Small intestine (tissue), 16 donors: ENCODE results near the gene BMF. TPM values are rescaled to one million over a fixed set of nuclear protein-coding genes. Genes with fewer than 3 reads are reported as not detected.
"Not testable (repeated sequence)": the region's sequence is repeated elsewhere in the genome, so short reads cannot be mapped to it uniquely, and the experiment has no call there.

Experiments
- DNase-seq, 2 donors: peaks; one replicate each; pipeline versions ENCODE4 v3.0.0 to v3.0.0-alpha.2; 2013
- FAIRE-seq: peaks from 2 replicates; lab custom pipeline; 2012; peaks lifted over from hg19 to GRCh38; lab: Jason Lieb, UNC
- H3K27ac ChIP-seq, 3 donors: one replicate each; pipeline ENCODE4 v1.5.1; 2013; ENCODE audit warnings: low read length in 2 of 3, mild to moderate bottlenecking in 2 of 3, control low read depth in 1 of 3, inconsistent platforms in 1 of 3, low read depth in 1 of 3, moderate library complexity in 1 of 3
- H3K27me3 ChIP-seq, 3 donors: one replicate each; pipeline ENCODE4 v1.6.1; 2013; ENCODE audit warnings: low read length in 3 of 3, inconsistent platforms in 1 of 3; ENCODE audit not compliant: control insufficient read depth in 3 of 3, insufficient read depth in 3 of 3
- H3K36me3 ChIP-seq, 3 donors: one replicate each; pipeline ENCODE4 v1.6.1; 2013; ENCODE audit warnings: low read length in 3 of 3, inconsistent platforms in 1 of 3, low read depth in 1 of 3, mild to moderate bottlenecking in 1 of 3, moderate library complexity in 1 of 3; ENCODE audit not compliant: control insufficient read depth in 3 of 3, insufficient read depth in 2 of 3
- H3K4me1 ChIP-seq, 3 donors: one replicate each; pipeline ENCODE4 v1.6.1; 2013; ENCODE audit warnings: low read length in 2 of 3, inconsistent platforms in 1 of 3, low read depth in 1 of 3, mild to moderate bottlenecking in 1 of 3, moderate library complexity in 1 of 3; ENCODE audit not compliant: control insufficient read depth in 3 of 3, insufficient read depth in 2 of 3
- H3K4me3 ChIP-seq, 3 donors: one replicate each; pipeline ENCODE4 v1.5.1; 2013; ENCODE audit warnings: low read length in 3 of 3, control low read depth in 1 of 3, inconsistent platforms in 1 of 3, low read depth in 1 of 3, mild to moderate bottlenecking in 1 of 3, moderate library complexity in 1 of 3
- H3K9me3 ChIP-seq, 2 donors: one replicate each; pipeline ENCODE4 v1.6.1; 2013; ENCODE audit warnings: low read depth in 1 of 2, low read length in 1 of 2; ENCODE audit not compliant: control insufficient read depth in 2 of 2, insufficient read depth in 1 of 2
- WGBS, 3 donors: extraction: QIAGEN DNeasy Blood & Tissue Kit; methylation state at CpG; one replicate each; pipeline ENCODE4 v1.1.7; 2013; 5-methylcytosine and 5-hydroxymethylcytosine counted together
- long read RNA-seq, 10 donors: transcript quantifications; one replicate each; lab custom pipeline, GENCODE V29; 2026
- polyA plus RNA-seq, 4 donors: library from polyadenylated mRNA; stranded (reverse) in 3 of 4; unstranded in 1 of 4; fragments of 200-250 nt in 3 of 4; fragments of 120-200 nt in 1 of 4; gene quantifications; one replicate each; pipeline versions ENCODE4 v1.2.1 to v1.2.3, GENCODE V29; 2013
- donor health status: healthy with polysubstance abuse.
- donor health status: control.
- donor health status: control.
- donor health status: Bipolar disorder and iron deficiency.
- donor health status: healthy.

Gene BMF, protein sequence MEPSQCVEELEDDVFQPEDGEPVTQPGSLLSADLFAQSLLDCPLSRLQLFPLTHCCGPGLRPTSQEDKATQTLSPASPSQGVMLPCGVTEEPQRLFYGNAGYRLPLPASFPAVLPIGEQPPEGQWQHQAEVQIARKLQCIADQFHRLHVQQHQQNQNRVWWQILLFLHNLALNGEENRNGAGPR
- polyA plus RNA-seq, result 10 to 100 TPM in 3 of 4 donors, 1 to 10 TPM in 1; 4.4 to 19.2 (median 14.0) TPM
- long read RNA-seq, donor 1, result 0 reads
- long read RNA-seq, donor 2, result 0 reads
- long read RNA-seq, donor 3, full-length matches to known transcripts, result 2 of 2 reads
- long read RNA-seq, donor 3, partial matches to known transcripts, result 0 of 2 reads
- long read RNA-seq, donor 3, other reads (novel, unspliced or antisense), result 0 of 2 reads
- long read RNA-seq, donor 4, partial matches to known transcripts, result 0 of 1 reads
- long read RNA-seq, donor 4, other reads (novel, unspliced or antisense), result 0 of 1 reads
- long read RNA-seq, donor 5, partial matches to known transcripts, result 0 of 1 reads
- long read RNA-seq, donor 5, other reads (novel, unspliced or antisense), result 0 of 1 reads
- long read RNA-seq, donor 6, full-length matches to known transcripts, result 1 of 1 reads
- long read RNA-seq, donor 6, partial matches to known transcripts, result 0 of 1 reads
- long read RNA-seq, donor 6, other reads (novel, unspliced or antisense), result 0 of 1 reads
- long read RNA-seq, donor 7, full-length matches to known transcripts, result 4 of 4 reads
- long read RNA-seq, donor 7, partial matches to known transcripts, result 0 of 4 reads
- long read RNA-seq, donor 7, other reads (novel, unspliced or antisense), result 0 of 4 reads
- long read RNA-seq, donor 8, result 0 reads
- long read RNA-seq, donor 9, result 0 reads
- long read RNA-seq, donor 10, full-length matches to known transcripts, result 4 of 4 reads
- long read RNA-seq, donor 10, partial matches to known transcripts, result 0 of 4 reads
- long read RNA-seq, donor 10, other reads (novel, unspliced or antisense), result 0 of 4 reads

DNA sequence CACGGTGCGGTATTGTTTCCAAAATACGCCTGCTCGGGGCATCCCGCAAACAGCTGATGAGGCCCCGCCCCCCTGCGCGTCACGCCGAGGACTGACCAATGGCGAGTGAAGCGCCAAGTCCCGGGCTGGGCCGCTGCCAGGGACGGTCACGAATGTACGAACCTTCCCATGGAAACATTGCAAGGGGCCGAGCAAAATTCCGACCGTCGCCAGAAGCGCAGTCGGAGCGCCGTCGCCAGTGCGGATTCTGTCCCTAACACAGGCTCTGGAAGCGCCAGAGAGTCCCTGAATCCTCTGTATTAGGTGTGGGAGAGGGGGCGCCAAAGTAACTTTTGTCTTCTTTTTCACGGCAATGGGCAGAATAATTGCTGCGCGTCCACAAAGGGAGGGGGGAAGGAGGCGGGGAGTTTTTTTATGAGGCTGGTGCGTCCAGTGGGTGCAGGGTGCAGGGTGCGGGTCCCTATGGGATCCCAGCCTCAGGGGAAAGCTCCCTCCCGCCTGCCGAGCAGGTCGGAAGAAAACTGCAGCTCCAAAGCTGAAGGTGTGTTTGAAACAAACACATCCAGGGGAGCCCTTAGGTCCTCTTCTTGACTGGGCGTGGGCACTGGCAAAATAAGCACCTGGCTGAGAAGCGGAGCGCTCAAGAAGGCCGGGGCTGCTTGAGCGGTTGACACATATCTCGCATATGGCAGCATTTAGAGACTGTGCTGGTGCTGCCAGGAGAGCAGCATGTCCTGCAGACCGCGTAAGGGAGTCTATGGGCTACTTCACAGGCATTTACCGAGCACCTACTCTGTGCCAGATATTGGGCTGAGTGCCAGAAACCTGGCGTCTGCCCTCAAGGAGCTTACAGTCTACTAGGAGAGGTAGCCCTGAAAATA is at the start of gene BMF:
TSS of gene BMF (minus strand) at position 25 of the 881 bp plus-strand sequence. CDS start 2,793 bp downstream, outside the sequence.
- Histone ChIP-seq H3K27me3 (no peaks in the 10 kb centered on the region), H3K9me3 (no peaks in the 10 kb centered on the region), H3K4me3 (peak within 1 kb of the TSS; percentile 70 to 77 (median 76)), H3K36me3 (peaks cover 0 to 15% (median 0%) of the 10 kb centered on the region in 3 donors), H3K4me1 (peaks cover 8 to 46% (median 19%) of the 10 kb centered on the region in 3 donors), H3K27ac (peak within 1 kb of the TSS; percentile 73 to 89 (median 88))
- peak; percentile 97 to 99 for DNase-seq
- FAIRE-seq, result no peak
- 4 to 7% (median 6%) methylated on average over 48 of the region's 48 CpGs for WGBS, 3 donors

DNA sequence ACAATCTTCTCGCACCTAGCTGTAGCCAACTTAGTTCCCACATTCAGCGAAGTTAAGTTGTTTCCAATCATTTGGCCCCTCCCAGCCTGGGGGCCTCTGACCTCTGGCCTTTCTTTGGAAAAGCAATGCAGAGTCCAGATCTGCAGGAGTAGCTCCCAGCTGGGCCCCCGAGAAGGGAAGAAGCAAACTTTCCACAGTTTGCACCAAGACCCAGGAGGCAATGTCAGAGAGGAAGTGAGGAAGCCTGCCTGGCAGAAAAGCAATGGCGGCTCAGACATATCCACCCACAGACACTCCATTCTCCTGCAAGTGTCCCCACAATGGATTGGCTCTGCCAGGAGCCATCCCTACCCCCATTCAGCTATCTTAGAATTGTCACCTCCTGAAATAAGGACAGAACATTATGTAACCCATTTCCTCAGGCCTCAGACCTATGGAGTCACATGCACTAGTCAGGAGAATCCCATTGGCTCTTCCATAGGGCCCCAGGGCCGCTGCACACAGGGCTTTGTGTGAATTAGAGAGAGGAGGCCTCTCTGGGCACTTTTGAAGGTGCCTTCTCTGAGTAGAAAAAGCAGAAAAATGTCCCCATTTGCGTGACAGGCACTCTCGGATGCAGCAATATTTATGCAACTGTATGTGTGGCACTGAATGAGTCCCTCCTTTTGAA is 49.2 kb upstream of the BMF start:
- peaks cover 3 to 7% (median 3%) of the 10 kb centered on the region in 3 donors for H3K4me1 ChIP-seq
- no peak for FAIRE-seq
- no peaks in the 10 kb centered on the region for H3K36me3 ChIP-seq
- no peak overlapping the region for H3K27ac ChIP-seq
- H3K9me3 ChIP-seq, result no peaks in the 10 kb centered on the region
- WGBS, 3 donors, result 87 to 90% (median 90%) methylated on average over 7 of the region's 7 CpGs
- no peak for DNase-seq
- no peak overlapping the region for H3K4me3 ChIP-seq
- no peaks in the 10 kb centered on the region for H3K27me3 ChIP-seq

GRCh38 chr15:40155270-40155910 is 46.7 kb upstream of the BMF start:
- peak; percentile 49 to 57 for DNase-seq
- no peak overlapping the region for H3K27ac ChIP-seq
- H3K9me3 ChIP-seq, result no peaks in the 10 kb centered on the region
- peaks cover 3 to 7% (median 3%) of the 10 kb centered on the region in 3 donors for H3K4me1 ChIP-seq
- H3K36me3 ChIP-seq, result no peaks in the 10 kb centered on the region
- H3K4me3 ChIP-seq, result no peak overlapping the region
- FAIRE-seq, result no peak
- 13 to 59% (median 31%) methylated on average over 3 to 4 of the region's 5 CpGs for WGBS, 3 donors
- H3K27me3 ChIP-seq, result no peaks in the 10 kb centered on the region

GRCh38 chr15:40154821-40155220 is 46.1 kb upstream of the BMF start:
- H3K36me3 ChIP-seq, FAIRE-seq: not testable (repeated sequence)
- 0% methylated on average over 1 of the region's 1 CpG; no CpG with 5 or more reads in 2 of the 3 donors for WGBS, 3 donors

GRCh38 chr15:40151991-40152390 is 43.3 kb upstream of the BMF start:
- Histone ChIP-seq H3K9me3 (peaks cover 0 to 2% of the 10 kb centered on the region in 2 donors), H3K36me3 (no peaks in the 10 kb centered on the region), H3K27me3 (no peaks in the 10 kb centered on the region), H3K4me1 (peaks cover 0 to 3% (median 3%) of the 10 kb centered on the region in 3 donors), H3K27ac (no peak overlapping the region), H3K4me3 (no peak overlapping the region)
- WGBS, 3 donors, result 92 to 97% (median 97%) methylated on average over 4 of the region's 4 CpGs
- DNase-seq, result no peak
- FAIRE-seq, result no peak

More at GRCh38 chr15:40154821-40155220, 46.1 kb upstream of the BMF start:
- H3K9me3 ChIP-seq, H3K4me3 ChIP-seq, H3K27me3 ChIP-seq, DNase-seq, H3K27ac ChIP-seq, H3K4me1 ChIP-seq: not testable (repeated sequence)

- H3K27ac ChIP-seq, result no peak overlapping the region
- FAIRE-seq, result no peak
These were observed 42.8 kb upstream of the BMF start for GRCh38 chr15:40151499-40151898.

More at GRCh38 chr15:40151499-40151898, 42.8 kb upstream of the BMF start:
- H3K9me3 ChIP-seq, result peaks cover 0 to 2% of the 10 kb centered on the region in 2 donors
- peaks cover 0 to 3% (median 3%) of the 10 kb centered on the region in 3 donors for H3K4me1 ChIP-seq
- H3K4me3 ChIP-seq, result no peak overlapping the region
- H3K27me3 ChIP-seq, result no peaks in the 10 kb centered on the region
- H3K36me3 ChIP-seq, result no peaks in the 10 kb centered on the region
- WGBS, 3 donors, result 67 to 75% (median 72%) methylated on average over 6 of the region's 6 CpGs
- no peak for DNase-seq
